K562 (cell line): Measurements from ENCODE around the gene HAS3. TPM values are rescaled to one million over a fixed set of nuclear protein-coding genes. Genes with fewer than 3 reads are reported as not detected.

ENCODE experiments used
- ATAC-seq: fragments of 200-7000 bp; cut with Tn5 transposase; 3 replicates; pipeline ENCODE4 v1.9.1; 2020; ENCODE audit warnings: moderate library complexity
- BruUV-seq: library from RNA; stranded (reverse); fragments of 400-500 nt; replicated peaks from 2 replicates; lab custom pipeline; 2021; lab: Mats Ljungman, UMichigan
- CTCF ChIA-PET: fragments of 300-600 bp; formaldehyde crosslinking; extraction: SDS; loops from one replicate; lab custom pipeline; 2021; ENCODE audit warnings: low intra/inter-chr PET ratio; lab: Yijun Ruan, JAX
- POLR2A ChIA-PET: fragments of 300-600, 350-650 bp; sonication (Branson Sonifier 250); formaldehyde crosslinking; extraction: SDS; loops from one replicate; lab custom pipeline; 2021; ENCODE audit warnings: antibody characterized with exemption, inconsistent platforms; lab: Yijun Ruan, JAX
- DNase-seq, 4 experiments: peaks; one replicate each; pipeline versions ENCODE4 v3.0.0 to v3.0.0-alpha.2; 2011 to 2018; ENCODE audit warnings: low spot score in 3 of 4, mixed read lengths in 3 of 4; ENCODE audit errors: extremely low read depth in 1 of 4
- FAIRE-seq: peaks from 2 replicates; lab custom pipeline; 2011; peaks lifted over from hg19 to GRCh38; lab: Jason Lieb, UNC
- H2AFZ ChIP-seq: 2 replicates; pipeline ENCODE4 v1.6.0; 2011; ENCODE audit warnings: low read depth, low read length, control low read depth, inconsistent platforms
- H3K27ac ChIP-seq: fragments of 200-600 bp; 3 replicates; pipeline ENCODE4 v1.8.0; 2011; ENCODE audit warnings: low read depth, mild to moderate bottlenecking, control low read depth, inconsistent platforms, low read length, moderate library complexity, mixed read lengths; ENCODE audit errors: extremely low read depth
- H3K27me3 ChIP-seq, 2 experiments: fragments of 300-600 bp in 1 of 2; 2 replicates in 1 of 2; 3 replicates in 1 of 2; pipeline versions ENCODE4 v1.6.0 to v1.8.0; 2011; ENCODE audit warnings: inconsistent platforms in 2 of 2, low read length in 2 of 2, mild to moderate bottlenecking in 1 of 2, mixed read lengths in 1 of 2, moderate library complexity in 1 of 2; ENCODE audit not compliant: control insufficient read depth in 2 of 2, insufficient read depth in 2 of 2
- H3K36me3 ChIP-seq: fragments of 300-600 bp; 3 replicates; pipeline ENCODE4 v1.8.0; 2011; ENCODE audit warnings: mild to moderate bottlenecking, low read length, inconsistent platforms; ENCODE audit not compliant: control insufficient read depth, insufficient read depth
- H3K4me1 ChIP-seq, 2 experiments: fragments of 200-600 bp in 1 of 2; replicated peaks in 1 of 2; 2 replicates in 1 of 2; 3 replicates in 1 of 2; pipeline versions ENCODE4 v1.5.1 to v1.8.0; 2011; ENCODE audit warnings: inconsistent platforms in 2 of 2, low read length in 2 of 2, mild to moderate bottlenecking in 1 of 2, mixed read lengths in 1 of 2, moderate library complexity in 1 of 2; ENCODE audit not compliant: control insufficient read depth in 2 of 2, insufficient read depth in 2 of 2
- H3K4me2 ChIP-seq: 2 replicates; pipeline ENCODE4 v1.6.1; 2011; ENCODE audit warnings: low read length, control low read depth, inconsistent platforms, mixed read lengths; ENCODE audit not compliant: insufficient read depth
- H3K4me3 ChIP-seq: fragments of 200-600 bp; sonication (generic), shearing (Covaris generic); 2 replicates; pipeline ENCODE4 v1.5.1; 2016; ENCODE audit warnings: control low read depth, inconsistent platforms
- H3K79me2 ChIP-seq: fragments of 200-600 bp; 3 replicates; pipeline ENCODE4 v1.8.0; 2011; ENCODE audit warnings: low read length, inconsistent platforms; ENCODE audit not compliant: control insufficient read depth, insufficient read depth
- H3K9ac ChIP-seq, 2 experiments: 2 replicates each; pipeline versions ENCODE4 v1.6.0 to v1.6.1; 2011; ENCODE audit warnings: low read depth in 2 of 2, low read length in 2 of 2, control low read depth in 1 of 2, inconsistent platforms in 1 of 2, mild to moderate bottlenecking in 1 of 2, mixed read lengths in 1 of 2; ENCODE audit not compliant: insufficient read depth in 1 of 2
- H3K9me1 ChIP-seq: one replicate; pipeline ENCODE4 v1.6.0; 2011; ENCODE audit warnings: inconsistent platforms, mild to moderate bottlenecking, low read length, moderate library complexity; ENCODE audit not compliant: control insufficient read depth, insufficient read depth
- H3K9me3 ChIP-seq: replicated peaks from 2 replicates; pipeline ENCODE4 v1.5.1; 2011; ENCODE audit warnings: low read depth, low read length, inconsistent platforms; ENCODE audit not compliant: control insufficient read depth, insufficient read depth
- H4K20me1 ChIP-seq: replicated peaks from 2 replicates; pipeline ENCODE4 v1.6.1; 2011; ENCODE audit warnings: low read length, inconsistent platforms, mixed read lengths; ENCODE audit not compliant: control insufficient read depth, insufficient read depth
- ADNP ChIP-seq: fragments of 200-800 bp; sonication (Bioruptor generic); IDR thresholded peaks from 2 replicates; pipeline ENCODE4 v1.6.1; 2016; ENCODE audit warnings: missing genetic modification characterization, missing compliant biosample characterization
- ELF2 ChIP-seq: fragments of 250-450 bp; sonication (Bioruptor Pico); IDR thresholded peaks from 2 replicates; pipeline ENCODE4 v1.5.0; 2021; ENCODE audit warnings: mild to moderate bottlenecking
- PHTF2 ChIP-seq: fragments of 250-450 bp; sonication (Bioruptor Pico); IDR thresholded peaks from 2 replicates; pipeline ENCODE4 v1.5.0; 2021; ENCODE audit warnings: mild to moderate bottlenecking
- POU5F1 ChIP-seq: fragments of 150-350 bp; IDR thresholded peaks from 2 replicates; pipeline ENCODE4 v1.6.1; 2014; ENCODE audit warnings: borderline replicate concordance, low read length, low read depth, mild to moderate bottlenecking; ENCODE audit not compliant: partially characterized antibody
- RUNX1 ChIP-seq: sonication (generic); IDR thresholded peaks from 2 replicates; pipeline ENCODE4 v1.6.1; 2016; ENCODE audit warnings: antibody characterized with exemption, low read depth
- SIX5 ChIP-seq, 2 experiments: IDR thresholded peaks; 2 replicates each; pipeline ENCODE4 v1.6.1; 2011; ENCODE audit warnings: low read length in 2 of 2, borderline replicate concordance in 1 of 2, low read depth in 1 of 2, mild to moderate bottlenecking in 1 of 2, moderate library complexity in 1 of 2; ENCODE audit not compliant: insufficient read depth in 1 of 2
- ZBTB17 ChIP-seq: fragments of 450-650 bp; formaldehyde crosslinking; IDR thresholded peaks from 2 replicates; pipeline ENCODE4 v1.4.0; 2020; ENCODE audit warnings: mild to moderate bottlenecking
- ZNF766 ChIP-seq: fragments of 200-800 bp; sonication (Bioruptor generic); conservative IDR thresholded peaks from 2 replicates; pipeline ENCODE4 v1.6.1; 2016; ENCODE audit warnings: missing genetic modification characterization, missing compliant biosample characterization
- WGBS: fragments of 100-300 bp; shearing (Covaris generic); methylation state at CpG from one replicate; pipeline ENCODE4 v1.1.6; 2016; ENCODE audit warnings: low coverage, mixed read lengths; ENCODE audit not compliant: insufficient coverage; ENCODE audit errors: missing lambda C conversion rate; 5-methylcytosine and 5-hydroxymethylcytosine counted together
- in situ Hi-C: fragments of 300-500 bp; cut with MboI; formaldehyde crosslinking; loops from 4 replicates; pipeline ENCODE4 v1.15.0; 2018; ENCODE audit warnings: inconsistent platforms, mixed read lengths
- intact Hi-C: fragments of 100-400 bp; cut with micrococcal nuclease; formaldehyde crosslinking; loops from 2 replicates; pipeline ENCODE4 v1.14.2; 2022
- polyA plus RNA-seq, 8 experiments: library from polyadenylated mRNA; depleted of rRNA in 4 of 8; stranded (reverse) in 5 of 8; unstranded in 3 of 8; fragments of >200 nt; fragmentation: Nextera tagmentation in 2 of 8; fragmentation: Illumina TruSeq in 1 of 8; extraction: Ambion mirVana in 2 of 8; extraction: Trizol in 1 of 8; gene quantifications; 2 replicates each; pipeline versions ENCODE4 v1.2.1 to v1.2.3, GENCODE V29; 2011 to 2014; ENCODE audit warnings: inconsistent platforms in 1 of 8, missing spikeins in 1 of 8
- total RNA-seq, 7 experiments: library from RNA; depleted of rRNA in 6 of 7; stranded (reverse); fragments of >200 nt in 6 of 7; fragmentation: Illumina TruSeq in 2 of 7; extraction: Trizol in 2 of 7; gene quantifications; 2 replicates each; pipeline versions ENCODE4 v1.2.1 to v1.2.3, GENCODE V29; 2011 to 2021; ENCODE audit warnings: low replicate concordance in 1 of 7

The HAS3 gene
- total and polyA plus RNA-seq, 9 of the 15 experiments (the other 6 are each of a cell fraction or from before 2014, with no cell fraction given): 0.04 to 0.33 (median 0.13) TPM; not detected in 1

- TF ChIP-seq SIX5 (IDR thresholded peaks at IDR 0.05; ENCODE audit: borderline replicate concordance in 1 of 2, insufficient read depth in 1 of 2, low read depth in 1 of 2, low read length in 2 of 2): no peak
Measured at GRCh38 chr16:69109486-69110270, 4.2 kb downstream of the HAS3 start (continued).

DNA sequence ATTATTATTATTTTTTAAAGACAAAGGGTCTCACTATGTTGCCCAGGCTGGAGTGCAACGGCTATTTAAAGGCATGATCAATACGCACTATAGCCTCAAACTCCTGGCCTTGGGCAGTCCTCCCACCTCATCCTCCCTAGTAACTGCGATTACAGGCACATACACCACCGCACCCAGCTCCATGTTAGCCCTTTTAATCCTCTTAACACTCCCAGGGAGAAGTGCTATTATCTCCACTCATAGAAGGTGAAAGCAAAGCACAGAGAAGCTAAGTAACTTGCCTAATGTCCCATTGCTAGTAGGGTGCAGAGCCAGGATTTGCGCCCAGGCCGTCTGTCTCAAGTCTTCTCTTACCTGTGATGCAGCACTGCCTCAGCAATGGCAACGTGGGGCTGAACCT, 5.0 kb downstream of the HAS3 start:
- BruUV-seq: no TSS peak
- no peak for ATAC-seq
- TF ChIP-seq ELF2 (CRISPR knock-in tag) (no peak), ZBTB17 (no peak), ZNF766 (CRISPR knock-in tag) (no peak), PHTF2 (CRISPR knock-in tag) (no peak), POU5F1 (no peak), ADNP (tag) (no peak), RUNX1 (no peak)
- Histone ChIP-seq H3K36me3 (peaks cover 12% of the 10 kb centered on the region; the same call in 2 of the 3 replicates), H4K20me1 (0 out of 2 replicates have a peak, but pooled peaks cover 10% of the 10 kb centered on the region), H3K79me2 (no peaks in the 10 kb centered on the region), H3K9me3 (no peaks in the 10 kb centered on the region), H3K9ac (no peak overlapping the region), H3K4me2 (no peak overlapping the region), H3K9me1 (peaks cover 10% of the 10 kb centered on the region), H3K27me3 (no peaks in the 10 kb centered on the region), H3K4me3 (no peak overlapping the region), H3K27ac (no peak overlapping the region), H3K4me1 (peaks cover 7 to 41% of the 10 kb centered on the region in 2 experiments; a peak in 4 of 5 replicates), H2AFZ (no peak overlapping the region)
- no peak for FAIRE-seq
- in situ Hi-C loops: loop anchor here (10.0 kb wide), 2 partner anchors 406 to 586 kb away; no protein-coding TSS in a partner anchor
- POLR2A ChIA-PET: interaction anchor here (0.7 kb wide), 1 partner anchor 263 kb away, joined by 3 read pairs; no protein-coding TSS in a partner anchor
- DNase-seq: no peak
- intact Hi-C loops: loop anchor here (10.0 kb wide), 1 partner anchor 586 kb away; no protein-coding TSS in a partner anchor
- WGBS: 75% methylated on average over 7 of the region's 7 CpGs
- CTCF ChIA-PET: no interaction called here
